ENCODE results near the gene CCDC87. TPM values are rescaled to one million over a fixed set of nuclear protein-coding genes. Genes with fewer than 3 reads are reported as not detected.

The CCDC87 gene
- total and polyA plus RNA-seq, 4 donors = 0.14 to 0.17 (median 0.14) TPM; not detected in 1

- peaks cover 2 to 14% (median 8%) of the 10 kb centered on the region in 4 donors for H3K4me1 ChIP-seq (ENCODE audit: control insufficient read depth in 4 of 4, insufficient read depth in 4 of 4, low read length in 3 of 4)
- no peaks in the 10 kb centered on the region for H3K9me3 ChIP-seq (ENCODE audit: control insufficient read depth in 4 of 4, low read length in 3 of 4)
- 6% methylated on average over 77 of the region's 77 CpGs for WGBS
- peak within 1 kb of the TSS; percentile 38 to 58 (median 48) for H3K4me3 ChIP-seq (ENCODE audit: low read depth in 1 of 3, low read length in 3 of 3)
- TF ChIP-seq JUND (IDR thresholded peaks at IDR 0.05) = no peak
- TF ChIP-seq RXRA (IDR thresholded peaks at IDR 0.05) = peak; percentile 65 to 70
- no peak for TF ChIP-seq MAX (IDR thresholded peaks at IDR 0.05)
- peak; percentile 88 for TF ChIP-seq FOXA1 (IDR thresholded peaks at IDR 0.05)
- TF ChIP-seq NR2F2 (IDR thresholded peaks at IDR 0.05) = no peak
- TF ChIP-seq GABPA (IDR thresholded peaks at IDR 0.05 in 1 of 2, conservative IDR thresholded peaks at IDR 0.05 in 1 of 2) = no peak
- TF ChIP-seq FOXA2 (IDR thresholded peaks at IDR 0.05) = peak; percentile 89
- TF ChIP-seq YY1 (IDR thresholded peaks at IDR 0.05) = no peak
- TF ChIP-seq EGR1 (IDR thresholded peaks at IDR 0.05; ENCODE audit: low read depth in 2 of 2) = no peak
- no peak for TF ChIP-seq REST (IDR thresholded peaks at IDR 0.05)
- no peak for TF ChIP-seq TAF1 (conservative IDR thresholded peaks at IDR 0.05)
- TF ChIP-seq, protein P1, sequence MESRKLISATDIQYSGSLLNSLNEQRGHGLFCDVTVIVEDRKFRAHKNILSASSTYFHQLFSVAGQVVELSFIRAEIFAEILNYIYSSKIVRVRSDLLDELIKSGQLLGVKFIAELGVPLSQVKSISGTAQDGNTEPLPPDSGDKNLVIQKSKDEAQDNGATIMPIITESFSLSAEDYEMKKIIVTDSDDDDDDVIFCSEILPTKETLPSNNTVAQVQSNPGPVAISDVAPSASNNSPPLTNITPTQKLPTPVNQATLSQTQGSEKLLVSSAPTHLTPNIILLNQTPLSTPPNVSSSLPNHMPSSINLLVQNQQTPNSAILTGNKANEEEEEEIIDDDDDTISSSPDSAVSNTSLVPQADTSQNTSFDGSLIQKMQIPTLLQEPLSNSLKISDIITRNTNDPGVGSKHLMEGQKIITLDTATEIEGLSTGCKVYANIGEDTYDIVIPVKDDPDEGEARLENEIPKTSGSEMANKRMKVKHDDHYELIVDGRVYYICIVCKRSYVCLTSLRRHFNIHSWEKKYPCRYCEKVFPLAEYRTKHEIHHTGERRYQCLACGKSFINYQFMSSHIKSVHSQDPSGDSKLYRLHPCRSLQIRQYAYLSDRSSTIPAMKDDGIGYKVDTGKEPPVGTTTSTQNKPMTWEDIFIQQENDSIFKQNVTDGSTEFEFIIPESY (IDR thresholded peaks at IDR 0.05) = no peak
- TF ChIP-seq RAD21 (IDR thresholded peaks at IDR 0.05) = no peak
- no peak for TF ChIP-seq ATF3 (IDR thresholded peaks at IDR 0.05)
- TF ChIP-seq SP1 (IDR thresholded peaks at IDR 0.05) = no peak
- TF ChIP-seq HNF4G (IDR thresholded peaks at IDR 0.05) = no peak
- TF ChIP-seq CTCF (IDR thresholded peaks at IDR 0.05; ENCODE audit: low read depth, low read length, missing input control) = no peak
- no peak for TF ChIP-seq HNF4A (conservative IDR thresholded peaks at IDR 0.05)
- peak within 1 kb of the TSS in 1 of 2 donors; percentile 31 for H3K27ac ChIP-seq (ENCODE audit: low read depth in 1 of 2, low read length in 2 of 2)
- peak; percentile 78 for DNase-seq (ENCODE audit: low spot score)
- H3K27me3 ChIP-seq (ENCODE audit: control insufficient read depth in 4 of 4, insufficient read depth in 4 of 4, low read length in 3 of 4) = no peaks in the 10 kb centered on the region
- peak within 1 kb of the TSS in 1 of 2 donors; percentile 49 for H3K9ac ChIP-seq (ENCODE audit: low read depth in 1 of 2, low read length in 2 of 2)
- peaks cover 0 to 8% (median 0%) of the 10 kb centered on the region in 4 donors for H3K36me3 ChIP-seq (ENCODE audit: control insufficient read depth in 4 of 4, insufficient read depth in 3 of 4, low read depth in 1 of 4, low read length in 3 of 4)
These were observed 24.5 kb downstream of the CCDC87 start, which contains the start of gene CTSF for GRCh38 chr11:66568124-66568916. CTSF (minus strand) TSS chr11:66568606; CDS start chr11:66568486, 120 bp downstream.

All from liver (tissue), 9 donors.